ENCODE data around the gene TRMT61B.
A peak's percentile ranks its signal among the peaks of the same experiment; 100 is the strongest.

The TRMT61B gene

GRCh38 chr2:28810384-28811285, 59.5 kb downstream of the TRMT61B start, which contains the start of gene SPDYA:
Gene SPDYA (plus strand): TSS chr2:28810834. CDS start chr2:28816015, 5,181 bp downstream.
- TF ChIP-seq CTCF (IDR thresholded peaks at IDR 0.05; ENCODE audit: insufficient read depth, low read length, poor library complexity, severe bottlenecking): no peak
- Histone ChIP-seq H3K27me3 (replicated peaks; ENCODE audit: control insufficient read depth, insufficient read depth, low read length) (no peaks in the 10 kb centered on the region), H3K4me3 (replicated peaks; ENCODE audit: low read depth, low read length) (peak within 1 kb of the TSS; percentile 62), H3K36me3 (ENCODE audit: control insufficient read depth, insufficient read depth, low read length) (no peaks in the 10 kb centered on the region; the same call in 1 of the 2 replicates)
- peak; percentile 79 for DNase-seq (ENCODE audit: extremely low read depth, insufficient read length)

GRCh38 chr2:28809927-28810326, 60.2 kb downstream of the TRMT61B start:
- peak overlapping the region; percentile 62 for H3K4me3 ChIP-seq (replicated peaks; ENCODE audit: low read depth, low read length)
- peak; percentile 9 for DNase-seq (ENCODE audit: extremely low read depth, insufficient read length)

GRCh38 chr2:28802975-28803429, 67.1 kb downstream of the TRMT61B start:
- Histone ChIP-seq H3K36me3 (ENCODE audit: control insufficient read depth, insufficient read depth, low read length) (no peaks in the 10 kb centered on the region; the same call in none of the 2 replicates), H3K27me3 (replicated peaks; ENCODE audit: control insufficient read depth, insufficient read depth, low read length) (no peaks in the 10 kb centered on the region), H3K4me3 (replicated peaks; ENCODE audit: low read depth, low read length) (no peak overlapping the region)
- no peak for TF ChIP-seq CTCF (IDR thresholded peaks at IDR 0.05; ENCODE audit: insufficient read depth, low read length, poor library complexity, severe bottlenecking)
- no peak for DNase-seq (ENCODE audit: extremely low read depth, insufficient read length)

More at GRCh38 chr2:28809927-28810326, 60.2 kb downstream of the TRMT61B start:
- Histone ChIP-seq H3K36me3 (ENCODE audit: control insufficient read depth, insufficient read depth, low read length) (no peaks in the 10 kb centered on the region; the same call in none of the 2 replicates), H3K27me3 (replicated peaks; ENCODE audit: control insufficient read depth, insufficient read depth, low read length) (no peaks in the 10 kb centered on the region)
- TF ChIP-seq CTCF (IDR thresholded peaks at IDR 0.05; ENCODE audit: insufficient read depth, low read length, poor library complexity, severe bottlenecking): no peak

- no peak overlapping the region for H3K4me3 ChIP-seq (replicated peaks; ENCODE audit: low read depth, low read length)
- no peak for DNase-seq (ENCODE audit: extremely low read depth, insufficient read length)
- TF ChIP-seq CTCF (IDR thresholded peaks at IDR 0.05; ENCODE audit: insufficient read depth, low read length, poor library complexity, severe bottlenecking): no peak
- H3K27me3 ChIP-seq (replicated peaks; ENCODE audit: control insufficient read depth, insufficient read depth, low read length): no peaks in the 10 kb centered on the region
- H3K36me3 ChIP-seq (ENCODE audit: control insufficient read depth, insufficient read depth, low read length): no peaks in the 10 kb centered on the region; the same call in none of the 2 replicates
Observed at GRCh38 chr2:28801726-28802125, 68.4 kb downstream of the TRMT61B start.
